IMR-90 (cell line): ENCODE results near the gene BAIAP2L1.

Experiments
- MXI1 ChIP-seq: IDR thresholded peaks from 2 replicates; pipeline ENCODE4 v1.6.1; 2012; ENCODE audit warnings: low read depth, mild to moderate bottlenecking, low read length, moderate library complexity, borderline replicate concordance
- POLR2A ChIP-seq: IDR thresholded peaks from 2 replicates; pipeline ENCODE4 v1.6.1; 2012; ENCODE audit warnings: mild to moderate bottlenecking, low read depth, low read length

GRCh38 chr7:98368716-98369115 is 32.2 kb downstream of the BAIAP2L1 start:
- TF ChIP-seq MXI1 = no peak
- no peak for TF ChIP-seq POLR2A
